NCI-H748 (cell line): ENCODE results near the gene AGAP1.

Experiments
- DNase-seq: peaks from one replicate; lab custom pipeline; 2025; ENCODE audit not compliant: unreplicated experiment; lab: John Stamatoyannopoulos, UW

AGAP1 gene

DNA sequence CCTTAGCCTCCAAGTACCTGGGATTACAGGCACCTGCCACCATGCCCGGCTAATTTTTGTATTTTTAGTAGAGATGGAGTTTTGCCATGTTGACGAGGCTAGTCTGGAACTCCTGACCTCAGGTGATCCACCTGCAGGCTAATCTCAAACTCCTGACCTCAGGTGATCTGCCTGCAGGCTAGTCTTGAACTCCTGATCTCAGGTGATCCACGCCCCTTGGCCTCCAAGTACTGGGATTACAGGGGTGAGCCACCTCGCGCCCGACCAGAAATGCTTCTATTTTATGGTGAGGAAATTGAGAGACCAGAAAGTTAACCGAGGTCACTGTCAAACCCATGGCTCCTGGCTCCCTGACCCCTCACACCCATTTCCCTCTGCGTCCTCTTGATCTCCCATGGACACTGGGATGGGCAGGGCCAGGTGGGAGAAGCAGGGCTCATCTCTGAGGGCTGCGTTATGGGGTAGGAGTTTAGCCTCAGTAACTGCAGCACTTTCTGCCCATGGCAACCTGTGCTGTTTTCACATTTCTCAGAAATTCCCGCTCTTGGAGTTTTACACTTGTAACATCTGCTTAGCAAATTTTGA, 210.0 kb downstream of the AGAP1 start:
- no peak for DNase-seq

GRCh38 chr2:235705296-235705695, 211.5 kb downstream of the AGAP1 start:
- DNase-seq: no peak

GRCh38 chr2:235706506-235706905, 212.7 kb downstream of the AGAP1 start:
- no peak for DNase-seq

DNA sequence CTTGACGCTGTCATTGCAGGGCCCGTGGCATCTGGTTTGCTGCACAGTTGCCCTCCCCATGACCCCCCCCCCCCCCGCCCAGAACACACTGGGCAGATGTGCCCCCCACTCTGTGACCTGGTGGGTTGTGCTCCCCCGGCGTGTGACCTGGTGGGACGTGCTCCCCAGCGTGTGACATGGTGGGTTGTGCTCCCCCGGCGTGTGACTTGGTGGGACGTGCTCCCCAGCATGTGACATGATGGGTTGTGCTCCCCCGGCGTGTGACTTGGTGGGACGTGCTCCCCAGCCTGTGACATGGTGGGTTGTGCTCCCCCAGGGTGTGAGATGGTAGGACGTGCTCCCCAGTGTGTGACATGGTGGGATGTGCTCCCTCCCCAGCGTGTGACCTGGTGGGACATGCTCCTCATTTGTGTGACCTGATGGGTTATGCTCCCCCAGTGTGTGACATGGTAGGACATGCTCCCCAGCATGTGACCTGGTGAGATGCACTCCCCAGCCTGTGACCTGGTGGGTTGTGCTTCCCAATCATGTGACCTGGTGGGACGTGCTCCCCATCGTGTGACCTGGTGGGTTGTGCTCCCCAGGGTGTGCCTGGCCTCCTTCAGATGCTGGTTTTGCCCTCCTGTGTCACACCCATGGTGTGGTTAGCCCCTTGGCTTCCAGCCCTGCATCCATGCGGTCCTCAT, 213.7 kb downstream of the AGAP1 start:
- no peak for DNase-seq

- no peak for DNase-seq
Measured at GRCh38 chr2:235709124-235709813, 215.4 kb downstream of the AGAP1 start.

GRCh38 chr2:235709969-235710879, 216.4 kb downstream of the AGAP1 start:
- no peak for DNase-seq

- DNase-seq: no peak
Measured at GRCh38 chr2:235710933-235711332, 217.1 kb downstream of the AGAP1 start.

DNA sequence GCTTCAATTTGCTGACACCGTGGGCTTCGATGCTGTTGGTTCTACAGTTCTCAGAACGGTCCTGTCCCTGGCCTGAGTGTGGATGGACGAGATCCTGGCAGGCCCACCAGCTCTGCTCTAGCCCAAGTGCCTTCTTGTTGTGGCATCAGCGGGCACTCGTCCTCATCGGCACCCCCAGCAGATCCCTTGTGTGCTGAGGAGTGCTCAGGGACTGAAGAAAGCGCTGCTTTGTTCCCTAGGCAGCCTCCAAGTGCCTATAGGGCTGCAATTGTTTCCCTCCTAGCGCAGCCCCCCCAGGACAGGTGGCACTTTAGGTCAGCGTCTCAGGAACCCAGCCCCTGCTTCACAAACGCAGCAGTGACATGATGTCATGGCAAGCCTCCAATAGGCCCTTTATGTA, 217.7 kb downstream of the AGAP1 start:
- no peak for DNase-seq

DNA sequence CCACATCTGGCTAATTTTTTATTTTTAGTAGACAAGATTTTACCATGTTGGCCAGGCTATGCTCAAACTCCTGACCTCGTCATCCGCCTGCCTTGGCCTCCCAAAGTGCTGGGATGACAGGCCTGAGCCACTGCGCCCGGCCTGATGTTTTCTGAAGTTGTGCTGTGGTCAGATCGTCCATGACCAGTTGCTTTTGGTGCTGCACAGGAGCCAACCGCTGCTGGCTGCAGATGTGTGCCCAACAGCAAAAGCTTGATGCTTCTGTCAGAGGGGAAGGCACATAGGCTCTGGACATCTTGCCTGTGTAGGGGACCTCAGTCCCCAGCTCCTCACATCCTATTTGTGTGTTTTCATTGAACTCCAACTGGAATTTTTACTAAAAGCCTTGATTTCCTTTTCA, 218.3 kb downstream of the AGAP1 start:
- no peak for DNase-seq

DNA sequence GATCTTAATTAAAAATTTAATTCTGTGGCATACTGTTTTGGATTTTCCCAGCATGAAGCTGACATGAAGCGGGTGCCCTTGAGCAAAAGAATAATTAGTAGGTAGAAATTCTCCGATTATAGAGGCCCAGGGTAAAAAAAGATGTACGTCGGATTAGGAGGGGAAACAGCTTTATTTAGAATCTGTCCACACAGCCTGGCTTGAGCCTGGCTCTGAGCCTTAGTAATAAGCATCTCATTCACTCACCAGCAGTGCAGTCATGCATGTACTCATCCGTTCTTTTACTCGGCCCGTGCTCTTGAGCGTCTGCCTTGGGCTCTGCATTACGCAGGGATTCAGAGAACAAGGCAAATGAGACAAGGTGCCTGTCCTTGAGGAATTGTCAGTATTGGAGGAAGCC, 219.3 kb downstream of the AGAP1 start:
- DNase-seq: no peak

GRCh38 chr2:235715601-235716000, 221.8 kb downstream of the AGAP1 start:
- no peak for DNase-seq

- peak; percentile 93 for DNase-seq
Measured at GRCh38 chr2:235716875-235717496, 223.1 kb downstream of the AGAP1 start.

DNA sequence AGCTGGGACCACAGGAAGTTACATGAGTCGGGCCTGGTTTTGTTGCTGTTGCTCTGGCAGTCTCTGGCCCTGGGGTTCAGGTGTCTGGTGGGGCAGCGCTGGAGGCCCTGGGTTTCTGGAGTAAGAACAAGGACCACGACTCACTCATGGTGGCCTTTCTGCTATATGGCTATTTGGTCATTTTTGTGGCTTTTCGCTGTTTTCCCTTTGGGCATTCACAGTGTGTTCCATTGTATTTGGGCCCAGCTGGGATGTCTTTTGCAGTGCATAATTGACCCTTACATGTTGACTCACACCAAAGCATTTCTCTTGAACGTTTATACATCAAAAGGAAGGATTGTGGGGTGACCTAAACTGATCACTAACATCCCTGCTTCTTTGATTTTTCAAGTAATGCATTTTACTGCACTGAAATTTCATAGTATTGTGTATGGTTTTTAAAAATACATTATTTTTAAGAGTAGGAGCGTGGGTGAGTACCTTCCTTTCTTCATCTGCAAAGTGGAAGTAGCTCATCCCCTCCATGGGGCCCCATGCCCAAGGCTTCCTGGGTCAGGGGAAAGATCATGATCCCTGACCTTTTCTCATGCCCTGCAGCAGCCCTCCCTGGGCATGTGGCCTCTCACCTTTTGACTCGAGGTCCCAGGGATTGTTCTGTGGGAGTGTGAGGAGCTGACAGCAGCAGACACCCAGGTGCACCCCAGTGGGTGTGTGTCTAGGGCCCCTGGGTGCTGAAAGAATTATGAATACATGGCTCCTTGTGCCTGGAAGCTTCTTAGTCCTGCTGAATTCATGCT, 225.5 kb downstream of the AGAP1 start:
- DNase-seq: no peak

GRCh38 chr2:235721625-235722024, 227.8 kb downstream of the AGAP1 start:
- no peak for DNase-seq

GRCh38 chr2:235722869-235723268, 229.0 kb downstream of the AGAP1 start:
- DNase-seq: no peak

GRCh38 chr2:235723371-235723770, 229.5 kb downstream of the AGAP1 start:
- DNase-seq: no peak

DNA sequence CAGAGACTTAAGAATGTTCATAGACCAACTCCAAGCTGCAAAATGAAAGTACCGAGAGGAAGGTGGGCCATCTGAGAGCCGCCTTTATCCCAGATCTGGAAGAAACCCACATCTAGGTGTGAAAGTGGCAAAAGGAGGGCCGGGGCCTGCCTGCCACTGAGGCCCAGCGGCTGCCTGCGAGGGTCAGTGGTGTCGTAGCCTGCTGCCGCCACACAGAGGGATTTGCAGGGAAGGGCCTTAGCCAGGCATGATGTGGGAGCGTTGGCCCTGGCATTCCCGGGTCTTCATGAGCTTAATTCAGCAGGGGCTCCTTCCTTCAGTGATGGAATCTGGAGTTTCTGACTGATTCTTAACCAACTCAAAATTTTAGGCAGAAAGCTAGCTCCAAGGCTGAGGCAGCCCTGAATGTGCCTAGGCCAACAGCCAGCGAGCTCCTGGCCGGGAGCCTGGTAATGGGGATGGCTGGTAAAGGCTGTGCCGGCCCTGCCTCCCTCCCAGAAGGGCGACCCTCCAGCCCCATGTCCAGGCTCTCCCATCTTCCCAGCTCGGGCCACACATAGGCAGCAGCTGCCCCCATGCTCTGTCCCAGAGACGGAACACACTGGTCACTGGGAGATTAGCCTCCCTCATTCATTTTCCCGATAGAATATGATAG, 230.1 kb downstream of the AGAP1 start:
- no peak for DNase-seq

DNA sequence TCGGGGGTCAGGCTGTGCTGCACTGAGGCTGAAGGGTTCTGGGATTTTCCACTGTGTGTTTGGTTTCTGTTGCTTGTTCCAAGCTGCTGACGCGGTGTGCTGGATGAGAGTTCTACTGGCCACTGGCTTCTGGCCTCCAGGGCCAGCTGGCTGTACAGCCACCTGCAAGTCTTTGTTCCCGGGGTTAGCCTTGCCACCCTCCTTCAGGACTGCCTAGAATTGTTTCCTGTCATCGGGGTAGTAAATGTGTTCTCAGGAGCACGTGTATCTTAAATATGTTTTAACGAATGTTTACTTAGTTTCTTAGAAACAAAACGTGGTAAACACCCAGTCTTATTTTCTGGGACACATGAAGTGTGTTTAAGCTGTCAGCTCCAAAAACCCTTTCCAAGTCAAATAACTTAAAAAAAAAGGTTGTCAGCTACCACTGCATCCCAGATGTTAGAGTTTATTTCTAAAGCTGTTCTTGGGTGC, 231.2 kb downstream of the AGAP1 start:
- DNase-seq: no peak

DNA sequence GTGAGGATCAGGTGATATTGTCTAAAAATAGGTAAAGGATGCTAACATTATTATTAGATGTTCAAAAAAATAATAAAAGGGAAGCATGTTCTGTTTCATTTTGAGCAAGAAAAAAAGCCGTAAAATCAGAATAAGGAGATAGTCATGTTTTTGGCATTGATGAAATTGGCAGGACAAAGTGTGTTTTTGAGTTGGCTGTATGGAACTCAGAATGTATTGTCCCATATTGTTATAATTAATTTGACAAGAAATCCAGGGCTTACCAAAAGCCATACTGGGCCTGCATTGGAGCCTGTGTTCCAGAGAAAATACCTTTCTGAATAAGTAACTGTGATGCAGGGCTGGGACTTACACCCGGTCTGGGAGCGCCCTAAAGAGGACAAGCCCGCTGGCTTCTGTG, 232.0 kb downstream of the AGAP1 start:
- DNase-seq: no peak

DNA sequence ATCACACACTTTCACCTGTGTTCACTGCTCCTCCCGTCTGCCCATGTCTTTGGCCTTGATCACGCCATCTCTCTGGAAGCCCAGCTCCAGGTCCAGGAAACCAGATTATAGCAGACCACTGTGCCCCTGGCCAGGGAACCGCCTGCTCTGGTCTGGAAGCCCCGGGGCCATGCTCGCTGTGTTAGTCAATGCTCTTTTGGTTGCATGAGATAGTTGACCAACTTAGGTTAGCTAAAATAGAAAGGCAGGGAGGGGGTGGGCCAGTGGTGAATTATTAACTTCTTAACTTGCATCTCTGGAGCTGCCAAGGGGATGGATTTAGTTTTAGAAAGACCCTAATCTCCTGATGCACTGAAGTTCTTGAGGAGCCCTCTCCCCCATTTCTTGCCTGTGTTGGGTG, 232.7 kb downstream of the AGAP1 start:
- no peak for DNase-seq
